Fibroblast of mammary gland (primary cell): Measurements from ENCODE around the gene AIP.

Source experiments
- DNase-seq: peaks from one replicate; pipeline ENCODE4 v3.0.0-alpha.2; 2010; ENCODE audit warnings: low read depth
- H3K4me3 ChIP-seq: 2 replicates; pipeline ENCODE4 v1.5.1; 2011; ENCODE audit warnings: low read depth, mild to moderate bottlenecking, low read length, moderate library complexity; ENCODE audit not compliant: control insufficient read depth
- CTCF ChIP-seq: conservative IDR thresholded peaks from 2 replicates; pipeline ENCODE4 v1.5.1; 2011; ENCODE audit warnings: low read depth, low read length, inconsistent platforms; ENCODE audit not compliant: control insufficient read depth, insufficient read depth

The AIP gene

GRCh38 chr11:67500484-67500821 lies 17.6 kb downstream of the AIP start:
- no peak for DNase-seq
- TF ChIP-seq CTCF: no peak
- no peak overlapping the region for H3K4me3 ChIP-seq

DNA sequence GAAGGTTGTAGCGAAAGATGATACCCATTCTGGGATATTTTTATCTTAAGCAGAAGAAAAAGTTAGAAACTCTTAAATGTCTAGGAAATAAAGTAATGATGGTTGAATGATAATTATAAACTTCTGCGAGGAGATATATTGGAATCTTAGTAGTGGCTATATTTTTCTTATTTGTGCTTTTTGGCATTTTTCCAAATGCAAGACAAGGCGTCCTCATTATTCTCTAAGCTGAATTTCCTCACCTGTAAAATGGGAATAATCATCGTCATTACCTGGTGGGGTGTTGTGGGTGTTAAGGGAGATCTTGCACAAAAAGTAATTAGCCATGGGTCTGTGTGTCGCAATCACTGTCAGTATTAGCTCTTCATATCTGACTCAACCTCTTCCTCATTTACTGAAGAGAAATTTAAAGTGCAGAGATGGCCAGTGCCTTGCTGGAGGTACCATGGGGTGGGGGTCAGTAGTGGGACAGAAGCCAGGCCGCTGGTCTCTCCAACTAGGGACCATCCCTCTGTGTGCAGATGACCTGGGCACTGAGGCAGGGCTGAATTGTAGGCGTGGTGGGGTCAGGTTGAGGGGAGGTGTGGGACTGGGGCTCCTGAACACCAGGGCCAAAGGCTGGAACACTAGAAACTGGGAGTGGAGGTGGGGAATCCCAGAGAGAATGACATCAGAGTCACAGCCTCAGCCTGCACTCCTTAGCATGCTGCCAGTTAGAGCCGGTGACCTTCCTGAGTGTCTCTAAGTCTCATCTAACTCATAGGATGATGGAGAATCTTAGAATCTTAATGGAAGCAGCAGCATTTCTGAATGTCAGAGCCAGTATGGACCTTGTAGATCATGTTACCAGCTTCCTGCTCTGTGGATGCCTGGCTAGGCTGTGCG lies 18.2 kb downstream of the AIP start:
- DNase-seq: no peak
- TF ChIP-seq CTCF: no peak
- no peak overlapping the region for H3K4me3 ChIP-seq

GRCh38 chr11:67501854-67502253 lies 19.0 kb downstream of the AIP start:
- no peak for TF ChIP-seq CTCF
- DNase-seq: no peak
- H3K4me3 ChIP-seq: no peak overlapping the region

- no peak for DNase-seq
- no peak for TF ChIP-seq CTCF
- H3K4me3 ChIP-seq: no peak overlapping the region
Observed at GRCh38 chr11:67502328-67502979, 19.6 kb downstream of the AIP start.

DNA sequence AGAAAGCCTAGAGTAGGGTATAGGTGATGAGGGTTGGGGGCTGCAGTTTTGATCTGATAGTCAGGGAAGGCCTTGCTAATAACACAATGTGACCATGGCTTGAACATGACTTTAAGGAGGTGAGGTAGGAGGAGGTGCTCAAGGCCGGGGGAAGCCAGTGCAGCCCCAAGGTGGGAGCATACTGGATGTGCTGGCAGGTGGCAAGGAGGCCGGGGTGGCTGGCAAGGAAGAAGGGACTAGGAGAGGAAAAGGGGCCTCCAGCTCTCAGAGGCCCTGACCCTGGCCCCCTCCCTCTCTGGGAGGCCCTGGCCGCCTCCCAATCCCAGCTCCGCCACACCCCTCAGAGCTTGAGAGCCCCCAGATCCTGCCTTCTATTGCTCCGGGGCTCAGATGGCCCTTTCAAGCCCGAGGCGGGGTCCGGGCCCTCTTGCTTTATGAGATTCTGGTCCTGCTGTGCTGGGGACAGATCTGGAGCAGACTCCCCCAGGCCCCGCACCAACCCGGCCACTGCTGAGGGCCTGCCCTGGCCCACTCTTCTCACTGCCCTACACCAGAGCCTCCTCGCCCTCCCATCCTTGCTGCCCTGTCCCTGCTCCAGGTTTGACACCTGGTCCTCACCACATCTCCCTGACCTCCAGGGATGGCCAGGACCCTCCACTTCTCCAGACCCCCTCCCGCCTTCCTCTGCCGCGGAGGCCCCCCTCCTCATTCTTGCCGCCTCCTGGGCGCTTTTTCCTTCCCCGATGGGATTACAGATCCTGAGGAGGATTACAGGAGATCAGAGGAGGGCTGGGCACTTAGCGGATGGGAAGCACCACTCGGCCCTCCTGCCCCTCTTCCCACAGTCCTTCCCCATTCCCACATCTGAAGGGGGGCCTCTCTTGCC lies 20.5 kb downstream of the AIP start:
- TF ChIP-seq CTCF: no peak
- DNase-seq: no peak
- H3K4me3 ChIP-seq: peak overlapping the region; percentile 21
